ENCODE data around the gene ZNF784.

ZNF784 gene

DNA sequence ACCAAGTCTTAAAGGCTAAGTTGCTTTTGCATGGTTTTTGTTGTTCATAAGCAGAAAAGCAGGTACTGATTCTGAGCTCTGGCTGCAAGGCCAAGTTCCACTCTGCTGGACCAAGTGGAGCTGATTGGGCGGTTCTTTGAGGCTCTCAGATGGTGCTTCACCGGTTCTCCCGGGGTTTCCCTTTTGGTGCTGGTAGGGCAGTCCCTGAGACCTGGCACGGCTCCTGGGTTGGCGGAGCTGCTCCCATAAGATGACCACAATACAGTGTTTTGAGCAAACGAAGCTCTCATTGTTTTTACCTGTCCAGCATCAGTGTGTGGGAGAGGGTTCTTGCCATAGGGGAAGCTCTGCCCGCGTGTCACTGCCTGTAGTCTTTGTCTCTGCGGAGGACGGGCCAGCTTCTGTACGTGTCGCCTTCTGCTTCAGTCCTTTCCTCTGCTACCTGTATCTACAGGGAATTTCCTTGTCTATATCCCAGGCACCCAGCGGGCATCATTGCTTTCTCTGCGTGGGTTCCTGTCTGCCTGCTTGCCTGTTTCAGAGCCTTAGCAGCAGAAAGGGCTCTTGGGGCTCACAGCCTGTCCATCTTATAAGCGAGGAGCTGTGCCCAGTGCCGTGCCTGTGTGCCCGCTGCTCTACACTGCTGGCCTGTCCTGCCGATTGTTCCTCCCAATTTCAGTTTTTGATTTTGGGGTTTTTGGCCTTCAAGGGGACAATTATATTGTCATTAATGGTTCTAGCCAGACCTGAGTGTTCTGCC is 32.8 kb upstream of the ZNF784 start:
- TF ChIP-seq POLR2AphosphoS5 (IDR thresholded peaks at IDR 0.05; ENCODE audit: low read depth, low read length) (no peak), TAF1 (IDR thresholded peaks at IDR 0.05; ENCODE audit: borderline replicate concordance, insufficient read depth, low read length) (no peak), FOXP2 (optimal IDR thresholded peaks at IDR 0.05; ENCODE audit: borderline replicate concordance, extremely low read depth, extremely low read length, insufficient read depth) (no peak), SIN3A (IDR thresholded peaks at IDR 0.05; ENCODE audit: borderline replicate concordance, insufficient read depth, low read length) (no peak)
- TF ChIP-seq, protein P1, sequence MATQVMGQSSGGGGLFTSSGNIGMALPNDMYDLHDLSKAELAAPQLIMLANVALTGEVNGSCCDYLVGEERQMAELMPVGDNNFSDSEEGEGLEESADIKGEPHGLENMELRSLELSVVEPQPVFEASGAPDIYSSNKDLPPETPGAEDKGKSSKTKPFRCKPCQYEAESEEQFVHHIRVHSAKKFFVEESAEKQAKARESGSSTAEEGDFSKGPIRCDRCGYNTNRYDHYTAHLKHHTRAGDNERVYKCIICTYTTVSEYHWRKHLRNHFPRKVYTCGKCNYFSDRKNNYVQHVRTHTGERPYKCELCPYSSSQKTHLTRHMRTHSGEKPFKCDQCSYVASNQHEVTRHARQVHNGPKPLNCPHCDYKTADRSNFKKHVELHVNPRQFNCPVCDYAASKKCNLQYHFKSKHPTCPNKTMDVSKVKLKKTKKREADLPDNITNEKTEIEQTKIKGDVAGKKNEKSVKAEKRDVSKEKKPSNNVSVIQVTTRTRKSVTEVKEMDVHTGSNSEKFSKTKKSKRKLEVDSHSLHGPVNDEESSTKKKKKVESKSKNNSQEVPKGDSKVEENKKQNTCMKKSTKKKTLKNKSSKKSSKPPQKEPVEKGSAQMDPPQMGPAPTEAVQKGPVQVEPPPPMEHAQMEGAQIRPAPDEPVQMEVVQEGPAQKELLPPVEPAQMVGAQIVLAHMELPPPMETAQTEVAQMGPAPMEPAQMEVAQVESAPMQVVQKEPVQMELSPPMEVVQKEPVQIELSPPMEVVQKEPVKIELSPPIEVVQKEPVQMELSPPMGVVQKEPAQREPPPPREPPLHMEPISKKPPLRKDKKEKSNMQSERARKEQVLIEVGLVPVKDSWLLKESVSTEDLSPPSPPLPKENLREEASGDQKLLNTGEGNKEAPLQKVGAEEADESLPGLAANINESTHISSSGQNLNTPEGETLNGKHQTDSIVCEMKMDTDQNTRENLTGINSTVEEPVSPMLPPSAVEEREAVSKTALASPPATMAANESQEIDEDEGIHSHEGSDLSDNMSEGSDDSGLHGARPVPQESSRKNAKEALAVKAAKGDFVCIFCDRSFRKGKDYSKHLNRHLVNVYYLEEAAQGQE (IDR thresholded peaks at IDR 0.05; ENCODE audit: insufficient read depth in 1 of 2, low read depth in 2 of 2, low read length in 2 of 2), result no peak

DNA sequence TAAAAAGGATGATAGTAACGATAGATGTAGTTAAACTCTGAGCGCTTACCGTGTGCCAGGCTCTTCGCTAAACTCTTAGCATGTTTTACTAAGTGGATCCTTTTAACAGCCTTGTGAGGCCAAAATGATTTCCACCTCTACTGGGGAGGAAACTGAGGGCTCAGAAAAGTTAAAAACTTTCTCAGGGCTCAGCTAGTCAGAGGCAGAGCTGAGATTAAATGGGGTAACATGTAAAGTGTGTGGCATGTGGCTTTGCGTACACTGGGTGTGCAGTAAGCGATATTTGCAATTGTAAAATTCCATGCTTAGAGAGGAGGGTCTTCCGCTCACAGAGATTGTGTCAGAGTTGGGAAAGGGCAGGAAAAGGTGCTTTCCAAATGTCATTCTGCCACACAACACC is 32.2 kb upstream of the ZNF784 start:
- TF ChIP-seq POLR2AphosphoS5 (IDR thresholded peaks at IDR 0.05; ENCODE audit: low read depth, low read length) (no peak), TAF1 (IDR thresholded peaks at IDR 0.05; ENCODE audit: borderline replicate concordance, insufficient read depth, low read length) (no peak), SIN3A (IDR thresholded peaks at IDR 0.05; ENCODE audit: borderline replicate concordance, insufficient read depth, low read length) (no peak), FOXP2 (optimal IDR thresholded peaks at IDR 0.05; ENCODE audit: borderline replicate concordance, extremely low read depth, extremely low read length, insufficient read depth) (no peak)
- TF ChIP-seq, protein P1 (IDR thresholded peaks at IDR 0.05; ENCODE audit: insufficient read depth in 1 of 2, low read depth in 2 of 2, low read length in 2 of 2), result no peak

DNA sequence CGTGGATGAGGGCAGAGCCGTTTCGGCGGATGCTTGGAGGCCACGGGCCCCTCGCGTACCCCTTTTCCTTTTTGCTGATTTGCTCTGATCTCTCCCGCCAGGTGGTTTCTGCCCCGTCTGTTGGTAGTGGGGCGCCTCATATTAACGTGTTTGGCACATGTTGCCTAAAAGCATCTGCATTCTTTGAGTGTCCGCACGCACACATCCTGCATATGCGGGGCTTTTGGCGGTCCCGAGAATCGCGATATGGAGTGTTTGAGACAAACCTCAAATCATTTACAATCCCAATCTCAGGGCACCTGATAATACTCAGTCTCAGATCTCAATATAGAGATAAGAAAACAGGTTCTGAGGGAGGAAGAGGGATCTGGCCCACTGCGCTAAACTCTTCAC is 31.3 kb upstream of the ZNF784 start:
- TF ChIP-seq FOXP2 (optimal IDR thresholded peaks at IDR 0.05; ENCODE audit: borderline replicate concordance, extremely low read depth, extremely low read length, insufficient read depth) (no peak), SIN3A (IDR thresholded peaks at IDR 0.05; ENCODE audit: borderline replicate concordance, insufficient read depth, low read length) (no peak), TAF1 (IDR thresholded peaks at IDR 0.05; ENCODE audit: borderline replicate concordance, insufficient read depth, low read length) (no peak), POLR2AphosphoS5 (IDR thresholded peaks at IDR 0.05; ENCODE audit: low read depth, low read length) (no peak)
- TF ChIP-seq, protein P1 (IDR thresholded peaks at IDR 0.05; ENCODE audit: insufficient read depth in 1 of 2, low read depth in 2 of 2, low read length in 2 of 2), result no peak

DNA sequence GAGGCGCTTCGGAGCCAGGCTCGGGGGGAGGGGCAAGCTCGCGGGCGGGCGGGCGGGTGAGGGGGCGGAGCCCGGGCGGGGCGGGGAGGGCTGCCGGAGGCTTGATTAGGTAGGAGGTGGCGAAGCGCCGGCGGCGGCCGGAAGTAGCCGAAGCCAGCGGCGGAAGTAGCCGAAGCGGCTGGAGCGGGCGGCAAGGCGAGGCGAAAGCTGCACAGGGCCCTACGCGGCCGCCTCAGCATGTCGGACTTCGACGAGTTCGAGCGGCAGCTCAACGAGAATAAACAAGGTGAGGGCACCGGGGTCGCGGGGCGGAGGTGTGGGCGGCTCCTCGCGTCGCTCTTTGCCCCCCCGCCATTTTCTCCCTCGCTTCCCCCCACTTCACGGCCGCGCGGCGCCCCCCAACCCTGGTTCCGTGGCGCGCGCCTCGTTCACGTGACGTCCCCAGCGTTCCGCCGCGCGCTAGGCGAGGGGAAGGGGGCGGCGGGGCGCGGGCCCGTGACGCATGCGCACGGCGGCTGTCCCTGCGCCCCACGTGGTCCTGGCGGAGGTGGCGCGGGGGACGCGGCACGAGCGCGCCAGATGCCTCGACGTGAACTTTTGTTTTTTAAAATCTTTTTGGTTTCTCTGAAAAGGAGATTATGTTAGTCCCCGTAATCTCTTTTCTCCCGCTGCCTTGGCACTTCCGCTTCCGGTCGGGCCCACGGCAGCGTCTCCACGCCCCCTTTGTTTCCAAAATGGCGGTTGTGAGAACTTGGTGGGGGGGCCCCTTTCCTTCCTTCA is 30.7 kb upstream of the ZNF784 start, which contains the start of gene U2AF2:
U2AF2 (plus strand) TSS at position 168 of the 780 bp plus-strand sequence; CDS start at position 238, 70 bp downstream.
- TF ChIP-seq SIN3A (IDR thresholded peaks at IDR 0.05; ENCODE audit: borderline replicate concordance, insufficient read depth, low read length) (no peak; the same call in 1 of the 2 replicates), TAF1 (IDR thresholded peaks at IDR 0.05; ENCODE audit: borderline replicate concordance, insufficient read depth, low read length) (peak; percentile 67), POLR2AphosphoS5 (IDR thresholded peaks at IDR 0.05; ENCODE audit: low read depth, low read length) (peak; percentile 85)
- TF ChIP-seq, protein P1 (IDR thresholded peaks at IDR 0.05; ENCODE audit: insufficient read depth in 1 of 2, low read depth in 2 of 2, low read length in 2 of 2), result 0 out of 4 replicates have a peak, but pooled peaks of 1 of the 2 experiments have one; percentile 24

Measured in PFSK-1 (cell line).